SK-N-MC (cell line): ENCODE data around the gene STX2.

ENCODE experiments used
- DNase-seq: peaks from one replicate; pipeline ENCODE4 v3.0.0-alpha.2; 2011; ENCODE audit warnings: low read depth, low spot score
- H3K27ac ChIP-seq: fragments of 200-600 bp; sonication (generic); 2 replicates; pipeline ENCODE4 v1.5.1; 2016; ENCODE audit warnings: mixed run types
- H3K36me3 ChIP-seq: fragments of 200-600 bp; sonication (generic); 2 replicates; pipeline ENCODE4 v1.6.1; 2017; ENCODE audit warnings: antibody characterized with exemption, low read length, mixed read lengths; ENCODE audit not compliant: insufficient read depth
- H3K4me3 ChIP-seq: fragments of 200-600 bp; sonication (generic); 2 replicates; pipeline ENCODE4 v1.5.1; 2016
- H3K9ac ChIP-seq: fragments of 200-600 bp; sonication (generic); 2 replicates; pipeline ENCODE4 v1.8.0; 2017; ENCODE audit warnings: mixed run types, mixed read lengths; ENCODE audit not compliant: insufficient read length
- H3K9me3 ChIP-seq: fragments of 200-600 bp; sonication (generic); 2 replicates; pipeline ENCODE4 v1.6.1; 2017; ENCODE audit warnings: low read depth, mild to moderate bottlenecking, antibody characterized with exemption, low read length, moderate library complexity, mixed read lengths
- EZH2 ChIP-seq: fragments of 200-600 bp; sonication (generic); IDR thresholded peaks from one replicate; pipeline ENCODE4 v1.6.1; 2017; ENCODE audit warnings: antibody characterized with exemption
- FOXP2 ChIP-seq: optimal IDR thresholded peaks from 2 replicates; pipeline ENCODE3; 2011; ENCODE audit warnings: mild to moderate bottlenecking, moderate library complexity; ENCODE audit not compliant: insufficient read depth; ENCODE audit errors: extremely low read length, control extremely low read depth
- POLR2AphosphoS5 ChIP-seq: IDR thresholded peaks from 2 replicates; pipeline ENCODE4 v1.6.1; 2012; ENCODE audit warnings: mild to moderate bottlenecking, low read depth, low read length, borderline replicate concordance

STX2 gene

GRCh38 chr12:130775953-130776856, 62.8 kb downstream of the STX2 start:
- no peak for DNase-seq
- H3K9ac ChIP-seq, result no peak overlapping the region
- no peaks in the 10 kb centered on the region; the same call in 1 of the 2 replicates for H3K36me3 ChIP-seq
- no peak overlapping the region for H3K27ac ChIP-seq
- no peaks in the 10 kb centered on the region for H3K9me3 ChIP-seq
- TF ChIP-seq POLR2AphosphoS5 (no peak), FOXP2 (no peak), EZH2 (no peak)
- no peak overlapping the region for H3K4me3 ChIP-seq

DNA sequence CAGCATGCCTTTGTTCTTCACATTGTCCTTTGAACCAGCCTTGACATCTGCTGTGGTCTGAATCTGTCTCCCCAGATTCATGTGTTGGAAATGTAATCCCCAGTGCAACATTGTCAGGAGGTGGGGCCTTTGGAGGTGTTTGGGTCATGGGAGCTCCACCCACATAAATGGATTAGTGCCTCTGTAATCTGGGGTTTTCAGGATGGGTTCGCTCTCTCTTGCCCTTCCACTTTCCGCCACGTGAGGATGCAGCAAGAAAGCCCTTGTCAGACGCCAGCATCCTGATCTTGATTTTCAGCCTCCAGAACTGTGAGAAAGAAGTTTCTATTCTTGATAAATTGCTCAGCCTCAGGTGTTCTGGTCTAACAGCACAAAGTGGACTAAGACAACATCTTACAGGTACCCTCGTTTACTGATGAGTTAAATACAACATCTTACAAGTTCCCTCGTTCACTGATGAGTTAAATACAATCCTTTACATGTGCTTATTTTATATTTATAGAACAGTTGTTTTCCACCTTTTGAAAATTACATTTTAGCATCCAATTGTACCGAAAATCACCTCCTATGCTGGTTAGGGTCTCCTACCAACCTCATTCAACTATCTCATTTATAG, 68.5 kb downstream of the STX2 start:
- Histone ChIP-seq H3K4me3 (no peak overlapping the region), H3K9ac (no peak overlapping the region), H3K9me3 (no peaks in the 10 kb centered on the region), H3K36me3 (no peaks in the 10 kb centered on the region), H3K27ac (no peak overlapping the region)
- DNase-seq, result no peak
- TF ChIP-seq FOXP2 (no peak), POLR2AphosphoS5 (no peak), EZH2 (no peak)

- H3K9ac ChIP-seq, result no peak overlapping the region
- no peaks in the 10 kb centered on the region for H3K36me3 ChIP-seq
- H3K9me3 ChIP-seq, result 0 out of 2 replicates have a peak, but pooled peaks cover 3% of the 10 kb centered on the region
- H3K4me3 ChIP-seq, result no peak overlapping the region
- no peak for TF ChIP-seq EZH2
- no peak for TF ChIP-seq FOXP2
- no peak for TF ChIP-seq POLR2AphosphoS5
- no peak for DNase-seq
- no peak overlapping the region for H3K27ac ChIP-seq
Observed at GRCh38 chr12:130768120-130768519, 70.9 kb downstream of the STX2 start.

DNA sequence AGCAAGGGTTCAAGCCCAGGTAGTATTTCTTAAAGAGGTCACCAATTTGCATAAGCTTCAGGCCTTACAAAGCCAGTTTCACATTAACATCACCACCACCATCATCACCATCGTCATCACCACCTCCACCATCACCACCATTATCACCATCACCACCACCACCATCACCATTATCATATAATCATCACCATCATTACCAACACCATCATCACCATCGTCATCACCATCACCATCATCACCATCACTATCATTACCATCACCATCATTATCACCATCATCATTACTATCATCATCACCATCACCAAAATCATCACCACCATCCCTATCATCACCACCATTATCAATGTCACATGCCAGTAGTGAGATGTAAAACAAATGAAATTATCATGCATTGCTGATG, 72.6 kb downstream of the STX2 start:
- TF ChIP-seq FOXP2 (no peak), EZH2 (no peak), POLR2AphosphoS5 (no peak)

GRCh38 chr12:130765186-130765659, 73.8 kb downstream of the STX2 start:
- Histone ChIP-seq H3K9ac (no peak overlapping the region), H3K27ac (no peak overlapping the region), H3K36me3 (no peaks in the 10 kb centered on the region), H3K4me3 (no peak overlapping the region), H3K9me3 (0 out of 2 replicates have a peak, but pooled peaks cover 3% of the 10 kb centered on the region)
- peak; percentile 8 for DNase-seq
- TF ChIP-seq FOXP2 (no peak), POLR2AphosphoS5 (no peak), EZH2 (no peak)

More for the DNA sequence above, 72.6 kb downstream of the STX2 start:
- no peak for DNase-seq
- Histone ChIP-seq H3K27ac (no peak overlapping the region), H3K36me3 (no peaks in the 10 kb centered on the region), H3K9me3 (0 out of 2 replicates have a peak, but pooled peaks cover 3% of the 10 kb centered on the region), H3K9ac (no peak overlapping the region), H3K4me3 (no peak overlapping the region)

- Histone ChIP-seq H3K27ac (no peak overlapping the region), H3K4me3 (no peak overlapping the region), H3K9ac (no peak overlapping the region), H3K9me3 (0 out of 2 replicates have a peak, but pooled peaks cover 3% of the 10 kb centered on the region), H3K36me3 (no peaks in the 10 kb centered on the region)
- peak; percentile 10 for DNase-seq
- TF ChIP-seq FOXP2 (no peak), POLR2AphosphoS5 (no peak), EZH2 (no peak)
Observed at GRCh38 chr12:130764475-130765185, 74.4 kb downstream of the STX2 start.

DNA sequence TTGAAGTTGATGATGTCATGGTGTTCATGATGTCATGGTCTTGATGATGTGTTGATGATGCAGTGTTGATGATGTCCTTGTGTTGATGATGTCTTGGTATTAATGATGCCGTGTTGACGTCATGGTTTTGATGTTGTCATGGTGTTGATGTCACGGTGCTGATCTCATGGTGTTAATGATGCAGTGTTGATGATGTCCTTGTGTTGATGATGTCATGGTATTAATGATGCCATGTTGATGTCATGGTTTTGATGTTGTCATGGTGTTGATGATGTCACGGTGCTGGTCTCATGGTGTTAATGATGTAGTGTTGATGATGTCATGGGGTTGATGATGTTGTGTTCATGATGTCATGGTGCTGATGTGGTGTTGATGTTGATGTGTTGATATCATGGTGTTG, 75.0 kb downstream of the STX2 start:
- DNase-seq, result peak; percentile 8
- H3K36me3 ChIP-seq, result no peaks in the 10 kb centered on the region
- 0 out of 2 replicates have a peak, but pooled peaks cover 3% of the 10 kb centered on the region for H3K9me3 ChIP-seq
- H3K4me3 ChIP-seq, result no peak overlapping the region
- TF ChIP-seq POLR2AphosphoS5 (no peak), FOXP2 (no peak), EZH2 (no peak)
- H3K9ac ChIP-seq, result no peak overlapping the region
- no peak overlapping the region for H3K27ac ChIP-seq

DNA sequence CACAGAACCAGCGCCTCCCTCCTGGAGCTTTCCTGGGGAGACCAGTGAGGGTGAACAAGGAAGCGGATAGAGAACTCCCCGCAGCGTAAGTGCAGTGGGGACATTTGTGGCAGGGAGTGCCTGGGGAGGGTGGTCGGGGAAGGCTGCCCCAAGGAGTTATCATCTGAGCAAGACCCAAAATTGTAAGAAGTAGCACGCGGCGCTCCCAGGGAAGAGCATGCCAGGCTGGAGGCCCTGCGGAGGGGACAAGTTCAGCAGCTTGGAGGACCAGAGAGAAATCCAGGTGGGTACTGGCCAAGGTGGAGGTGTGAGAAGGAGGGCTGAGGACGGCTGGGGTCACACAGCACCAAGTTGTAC, 76.8 kb downstream of the STX2 start:
- TF ChIP-seq POLR2AphosphoS5 (no peak), FOXP2 (no peak), EZH2 (no peak)
- Histone ChIP-seq H3K27ac (no peak overlapping the region), H3K4me3 (no peak overlapping the region), H3K9ac (no peak overlapping the region), H3K36me3 (no peaks in the 10 kb centered on the region), H3K9me3 (0 out of 2 replicates have a peak, but pooled peaks cover 3% of the 10 kb centered on the region)
- no peak for DNase-seq
